BE2C (cell line): ENCODE results near the gene SH3PXD2B.
A peak's percentile ranks its signal among the peaks of the same experiment; 100 is the strongest.

ENCODE experiments used
- DNase-seq: peaks from one replicate; pipeline ENCODE4 v3.0.0-alpha.2; 2020
- H3K27me3 ChIP-seq: fragments of 250-450 bp; sonication (Bioruptor Pico); 2 replicates; pipeline ENCODE4 v1.5.1; 2020; ENCODE audit warnings: mild to moderate bottlenecking
- H3K36me3 ChIP-seq: fragments of 250-450 bp; sonication (Bioruptor Pico); 2 replicates; pipeline ENCODE4 v1.5.1; 2020; ENCODE audit warnings: mild to moderate bottlenecking
- H3K4me1 ChIP-seq: fragments of 250-450 bp; sonication (Bioruptor Pico); 2 replicates; pipeline ENCODE4 v1.5.1; 2020
- H3K4me3 ChIP-seq: 2 replicates; pipeline ENCODE4 v1.5.1; 2011; ENCODE audit warnings: low read depth, low read length
- H3K9me3 ChIP-seq: fragments of 250-450 bp; sonication (Bioruptor Pico); 2 replicates; pipeline ENCODE4 v1.5.1; 2020
- TF ChIP-seq, protein P1 (sequence below): IDR thresholded peaks from 2 replicates; pipeline ENCODE4 v1.5.1; 2012; ENCODE audit warnings: mild to moderate bottlenecking, low read depth, low read length

Gene SH3PXD2B

DNA sequence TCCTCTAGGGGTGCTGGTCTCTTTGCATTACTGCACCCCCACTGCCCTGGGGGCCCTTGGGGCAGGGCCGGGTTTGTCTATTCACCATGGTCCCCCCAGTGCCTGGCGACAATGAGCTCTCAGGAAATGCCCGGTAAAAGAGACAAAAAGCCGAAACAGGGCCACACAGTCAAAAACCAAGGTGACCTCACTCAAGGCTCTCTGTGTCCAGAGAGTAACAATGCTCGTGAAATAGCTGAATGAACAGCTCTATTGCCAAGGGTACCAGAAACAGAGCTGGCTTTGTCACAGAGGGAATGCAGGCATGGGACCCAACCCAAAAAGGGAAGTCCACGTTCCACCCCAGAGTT is 16.0 kb downstream of the SH3PXD2B start:
- Histone ChIP-seq H3K4me3 (no peak overlapping the region), H3K36me3 (no peaks in the 10 kb centered on the region), H3K27me3 (no peaks in the 10 kb centered on the region), H3K9me3 (no peaks in the 10 kb centered on the region), H3K4me1 (peaks cover 18% of the 10 kb centered on the region)
- TF ChIP-seq, protein P1, sequence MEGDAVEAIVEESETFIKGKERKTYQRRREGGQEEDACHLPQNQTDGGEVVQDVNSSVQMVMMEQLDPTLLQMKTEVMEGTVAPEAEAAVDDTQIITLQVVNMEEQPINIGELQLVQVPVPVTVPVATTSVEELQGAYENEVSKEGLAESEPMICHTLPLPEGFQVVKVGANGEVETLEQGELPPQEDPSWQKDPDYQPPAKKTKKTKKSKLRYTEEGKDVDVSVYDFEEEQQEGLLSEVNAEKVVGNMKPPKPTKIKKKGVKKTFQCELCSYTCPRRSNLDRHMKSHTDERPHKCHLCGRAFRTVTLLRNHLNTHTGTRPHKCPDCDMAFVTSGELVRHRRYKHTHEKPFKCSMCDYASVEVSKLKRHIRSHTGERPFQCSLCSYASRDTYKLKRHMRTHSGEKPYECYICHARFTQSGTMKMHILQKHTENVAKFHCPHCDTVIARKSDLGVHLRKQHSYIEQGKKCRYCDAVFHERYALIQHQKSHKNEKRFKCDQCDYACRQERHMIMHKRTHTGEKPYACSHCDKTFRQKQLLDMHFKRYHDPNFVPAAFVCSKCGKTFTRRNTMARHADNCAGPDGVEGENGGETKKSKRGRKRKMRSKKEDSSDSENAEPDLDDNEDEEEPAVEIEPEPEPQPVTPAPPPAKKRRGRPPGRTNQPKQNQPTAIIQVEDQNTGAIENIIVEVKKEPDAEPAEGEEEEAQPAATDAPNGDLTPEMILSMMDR = no peak
- no peak for DNase-seq

DNA sequence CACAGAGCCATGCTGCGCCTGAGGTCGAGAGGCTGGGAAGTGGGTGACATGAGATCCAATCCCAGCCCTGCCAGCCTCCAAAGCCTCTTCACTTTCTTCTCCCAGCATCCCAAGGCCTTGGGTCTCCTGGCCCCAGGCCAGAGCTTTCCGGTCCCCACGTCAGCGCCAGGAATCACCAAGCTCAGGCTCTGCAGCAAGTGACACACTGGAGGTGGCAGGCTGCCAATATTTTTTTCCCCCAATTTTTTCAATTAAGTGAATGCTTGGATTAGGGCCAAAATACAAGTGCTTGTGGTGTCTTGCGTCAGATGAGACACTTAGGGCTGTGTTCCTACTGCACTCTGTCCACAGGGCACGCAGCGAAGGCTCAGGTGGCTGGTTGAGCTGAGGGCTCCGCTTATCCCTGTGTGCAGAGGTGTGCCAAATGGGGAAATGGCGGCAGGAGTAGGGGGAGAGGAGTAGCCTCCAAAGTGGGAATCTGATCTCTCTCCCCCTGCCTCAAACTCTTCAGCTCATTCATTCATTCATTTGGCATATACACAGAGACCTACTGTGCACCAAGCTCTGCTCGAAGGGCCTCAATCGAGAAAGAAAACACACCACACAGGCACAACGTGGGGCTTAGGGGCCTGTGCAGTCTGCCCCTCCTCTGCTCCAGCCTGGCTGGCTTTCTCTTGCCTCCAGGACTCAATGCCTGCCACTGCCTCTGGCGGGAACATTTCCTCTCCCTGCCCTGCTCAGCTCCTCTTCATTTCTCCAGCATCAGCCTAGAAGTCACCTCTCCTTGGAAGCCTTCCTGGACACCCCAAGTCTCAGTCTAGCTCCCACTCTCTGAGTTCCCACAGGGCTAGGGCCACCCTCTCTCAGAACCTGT is 16.6 kb downstream of the SH3PXD2B start:
- DNase-seq = peak; percentile 94
- Histone ChIP-seq H3K4me3 (no peak overlapping the region), H3K4me1 (peaks cover 18% of the 10 kb centered on the region), H3K36me3 (no peaks in the 10 kb centered on the region), H3K27me3 (no peaks in the 10 kb centered on the region), H3K9me3 (no peaks in the 10 kb centered on the region)
- TF ChIP-seq, protein P1 = no peak

- DNase-seq = no peak
- Histone ChIP-seq H3K27me3 (no peaks in the 10 kb centered on the region), H3K4me1 (peaks cover 18% of the 10 kb centered on the region), H3K4me3 (no peak overlapping the region), H3K9me3 (no peaks in the 10 kb centered on the region), H3K36me3 (no peaks in the 10 kb centered on the region)
- TF ChIP-seq, protein P1 = no peak
Measured at GRCh38 chr5:172436879-172437369, 17.4 kb downstream of the SH3PXD2B start.

GRCh38 chr5:172436078-172436878 is 18.0 kb downstream of the SH3PXD2B start:
- no peaks in the 10 kb centered on the region for H3K27me3 ChIP-seq
- H3K9me3 ChIP-seq = no peaks in the 10 kb centered on the region
- TF ChIP-seq, protein P1 = no peak
- H3K4me3 ChIP-seq = no peak overlapping the region
- H3K4me1 ChIP-seq = peaks cover 18% of the 10 kb centered on the region
- DNase-seq = no peak
- no peaks in the 10 kb centered on the region for H3K36me3 ChIP-seq

DNA sequence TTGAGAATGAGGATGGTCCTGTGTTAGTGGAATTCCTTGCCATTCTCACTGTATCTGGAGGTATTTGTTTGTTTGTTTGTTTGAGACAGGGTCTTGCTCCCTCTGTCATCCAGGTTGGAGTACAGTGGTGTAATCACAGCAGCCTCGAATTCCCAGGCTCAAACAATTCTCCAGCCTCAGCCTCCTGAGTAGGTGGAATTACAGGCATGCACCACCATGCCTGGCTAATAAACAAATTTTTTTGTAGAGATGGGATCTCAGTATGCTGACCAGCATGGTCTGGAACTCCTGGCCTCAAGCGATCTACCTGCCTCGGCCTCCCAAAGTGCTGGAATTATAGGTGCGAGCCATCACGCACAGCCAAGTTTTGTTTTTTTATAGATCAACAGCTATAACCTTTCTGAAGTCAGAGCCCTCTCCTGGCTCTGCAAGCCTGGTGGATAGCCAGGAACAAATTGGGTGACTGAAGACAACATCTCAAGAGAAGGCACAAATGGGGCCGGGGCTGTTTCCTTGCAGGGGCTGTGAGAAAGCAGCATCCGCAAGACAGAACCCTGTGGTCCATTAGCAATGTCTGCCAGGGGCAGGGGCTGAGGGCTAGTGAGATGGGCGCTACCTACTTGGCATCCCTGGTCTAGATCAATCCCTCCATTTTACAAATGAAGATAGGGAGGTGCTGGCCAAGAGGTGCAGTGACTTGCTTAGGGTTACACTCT is 18.8 kb downstream of the SH3PXD2B start:
- Histone ChIP-seq H3K27me3 (no peaks in the 10 kb centered on the region), H3K36me3 (no peaks in the 10 kb centered on the region), H3K9me3 (no peaks in the 10 kb centered on the region), H3K4me1 (peaks cover 18% of the 10 kb centered on the region), H3K4me3 (no peak overlapping the region)
- DNase-seq = no peak
- TF ChIP-seq, protein P1 = no peak
